Measurements from ENCODE around the gene SPECC1. TPM values are rescaled to one million over a fixed set of nuclear protein-coding genes. Genes with fewer than 3 reads are reported as not detected.

SPECC1 gene
- polyA plus RNA-seq, 1 of the 3 experiments (the other 2 are of a cell fraction) = 11.2 TPM

DNA sequence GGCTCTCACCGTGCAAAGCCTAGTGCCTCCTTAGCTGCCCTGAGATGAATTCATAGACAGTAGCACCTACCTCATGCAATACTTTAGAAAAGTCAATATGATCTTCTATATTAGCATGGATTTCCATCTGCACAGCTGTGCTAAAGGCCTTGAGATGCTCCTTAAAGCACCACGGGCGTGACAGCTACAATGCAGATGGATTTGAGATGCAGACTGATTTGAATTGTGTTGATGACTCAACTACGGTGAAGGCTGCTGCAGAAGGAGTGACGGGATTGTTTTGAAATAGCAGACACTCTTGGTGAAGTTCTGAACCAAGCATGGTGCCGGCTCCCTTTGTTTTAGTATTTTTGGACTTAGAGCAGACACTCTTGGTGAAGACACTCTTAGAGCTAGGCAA, 88.2 kb downstream of the SPECC1 start:
- Histone ChIP-seq H3K4me1 (ENCODE audit: control insufficient read depth in 1 of 2, insufficient read depth in 2 of 2, low read depth in 1 of 2, low read length in 1 of 2) (peaks cover 0 to 10% of the 10 kb centered on the region in 2 experiments; a peak in 1 of 4 replicates), H3K4me2 (no peak overlapping the region), H3K36me3 (replicated peaks in 1 of 2; ENCODE audit: control insufficient read depth in 1 of 2, insufficient read depth in 2 of 2, low read length in 1 of 2) (no peaks in the 10 kb centered on the region), H4K20me1 (ENCODE audit: insufficient read depth) (no peaks in the 10 kb centered on the region), H3K27me3 (ENCODE audit: insufficient read depth) (no peaks in the 10 kb centered on the region), H3F3A (replicated peaks; ENCODE audit: insufficient read depth) (peaks cover 4% of the 10 kb centered on the region), H3K9ac (no peak overlapping the region), H3K9me3 (no peaks in the 10 kb centered on the region), H3K4me3 (ENCODE audit: low read depth in 2 of 2, low read length in 1 of 2) (no peak overlapping the region), H3K27ac (ENCODE audit: low read depth in 2 of 2, low read length in 1 of 2) (no peak overlapping the region), H3K79me2 (ENCODE audit: insufficient read depth) (no peaks in the 10 kb centered on the region), H3K9me2 (no peaks in the 10 kb centered on the region), H2AFZ (ENCODE audit: low read depth) (no peak overlapping the region)
- POLR2A ChIA-PET = no interaction called here
- no peak for TF ChIP-seq SIN3A (IDR thresholded peaks at IDR 0.05; ENCODE audit: borderline replicate concordance, low read depth, low read length)
- TF ChIP-seq, protein P1, sequence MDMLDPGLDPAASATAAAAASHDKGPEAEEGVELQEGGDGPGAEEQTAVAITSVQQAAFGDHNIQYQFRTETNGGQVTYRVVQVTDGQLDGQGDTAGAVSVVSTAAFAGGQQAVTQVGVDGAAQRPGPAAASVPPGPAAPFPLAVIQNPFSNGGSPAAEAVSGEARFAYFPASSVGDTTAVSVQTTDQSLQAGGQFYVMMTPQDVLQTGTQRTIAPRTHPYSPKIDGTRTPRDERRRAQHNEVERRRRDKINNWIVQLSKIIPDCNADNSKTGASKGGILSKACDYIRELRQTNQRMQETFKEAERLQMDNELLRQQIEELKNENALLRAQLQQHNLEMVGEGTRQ (IDR thresholded peaks at IDR 0.05; ENCODE audit: borderline replicate concordance, low read depth, low read length) = no peak
- TF ChIP-seq RXRA (IDR thresholded peaks at IDR 0.05; ENCODE audit: borderline replicate concordance, low read depth) = no peak
- TF ChIP-seq, protein P2, sequence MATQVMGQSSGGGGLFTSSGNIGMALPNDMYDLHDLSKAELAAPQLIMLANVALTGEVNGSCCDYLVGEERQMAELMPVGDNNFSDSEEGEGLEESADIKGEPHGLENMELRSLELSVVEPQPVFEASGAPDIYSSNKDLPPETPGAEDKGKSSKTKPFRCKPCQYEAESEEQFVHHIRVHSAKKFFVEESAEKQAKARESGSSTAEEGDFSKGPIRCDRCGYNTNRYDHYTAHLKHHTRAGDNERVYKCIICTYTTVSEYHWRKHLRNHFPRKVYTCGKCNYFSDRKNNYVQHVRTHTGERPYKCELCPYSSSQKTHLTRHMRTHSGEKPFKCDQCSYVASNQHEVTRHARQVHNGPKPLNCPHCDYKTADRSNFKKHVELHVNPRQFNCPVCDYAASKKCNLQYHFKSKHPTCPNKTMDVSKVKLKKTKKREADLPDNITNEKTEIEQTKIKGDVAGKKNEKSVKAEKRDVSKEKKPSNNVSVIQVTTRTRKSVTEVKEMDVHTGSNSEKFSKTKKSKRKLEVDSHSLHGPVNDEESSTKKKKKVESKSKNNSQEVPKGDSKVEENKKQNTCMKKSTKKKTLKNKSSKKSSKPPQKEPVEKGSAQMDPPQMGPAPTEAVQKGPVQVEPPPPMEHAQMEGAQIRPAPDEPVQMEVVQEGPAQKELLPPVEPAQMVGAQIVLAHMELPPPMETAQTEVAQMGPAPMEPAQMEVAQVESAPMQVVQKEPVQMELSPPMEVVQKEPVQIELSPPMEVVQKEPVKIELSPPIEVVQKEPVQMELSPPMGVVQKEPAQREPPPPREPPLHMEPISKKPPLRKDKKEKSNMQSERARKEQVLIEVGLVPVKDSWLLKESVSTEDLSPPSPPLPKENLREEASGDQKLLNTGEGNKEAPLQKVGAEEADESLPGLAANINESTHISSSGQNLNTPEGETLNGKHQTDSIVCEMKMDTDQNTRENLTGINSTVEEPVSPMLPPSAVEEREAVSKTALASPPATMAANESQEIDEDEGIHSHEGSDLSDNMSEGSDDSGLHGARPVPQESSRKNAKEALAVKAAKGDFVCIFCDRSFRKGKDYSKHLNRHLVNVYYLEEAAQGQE (IDR thresholded peaks at IDR 0.05; ENCODE audit: low read depth, low read length) = no peak
- TF ChIP-seq MXI1 (IDR thresholded peaks at IDR 0.05; ENCODE audit: low read depth, low read length) = no peak
- no peak for TF ChIP-seq CHD2 (IDR thresholded peaks at IDR 0.05; ENCODE audit: low read length, partially characterized antibody)
- no peak for TF ChIP-seq TCF12 (IDR thresholded peaks at IDR 0.05)
- no peak for TF ChIP-seq ELF1 (IDR thresholded peaks at IDR 0.05)
- no peak for TF ChIP-seq NFIC (IDR thresholded peaks at IDR 0.05; ENCODE audit: borderline replicate concordance)
- TF ChIP-seq, protein P3, sequence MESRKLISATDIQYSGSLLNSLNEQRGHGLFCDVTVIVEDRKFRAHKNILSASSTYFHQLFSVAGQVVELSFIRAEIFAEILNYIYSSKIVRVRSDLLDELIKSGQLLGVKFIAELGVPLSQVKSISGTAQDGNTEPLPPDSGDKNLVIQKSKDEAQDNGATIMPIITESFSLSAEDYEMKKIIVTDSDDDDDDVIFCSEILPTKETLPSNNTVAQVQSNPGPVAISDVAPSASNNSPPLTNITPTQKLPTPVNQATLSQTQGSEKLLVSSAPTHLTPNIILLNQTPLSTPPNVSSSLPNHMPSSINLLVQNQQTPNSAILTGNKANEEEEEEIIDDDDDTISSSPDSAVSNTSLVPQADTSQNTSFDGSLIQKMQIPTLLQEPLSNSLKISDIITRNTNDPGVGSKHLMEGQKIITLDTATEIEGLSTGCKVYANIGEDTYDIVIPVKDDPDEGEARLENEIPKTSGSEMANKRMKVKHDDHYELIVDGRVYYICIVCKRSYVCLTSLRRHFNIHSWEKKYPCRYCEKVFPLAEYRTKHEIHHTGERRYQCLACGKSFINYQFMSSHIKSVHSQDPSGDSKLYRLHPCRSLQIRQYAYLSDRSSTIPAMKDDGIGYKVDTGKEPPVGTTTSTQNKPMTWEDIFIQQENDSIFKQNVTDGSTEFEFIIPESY (IDR thresholded peaks at IDR 0.05; ENCODE audit: borderline replicate concordance, low read depth) = no peak
- TF ChIP-seq RFX5 (IDR thresholded peaks at IDR 0.05; ENCODE audit: low read length) = no peak
- no peak for TF ChIP-seq NRF1 (IDR thresholded peaks at IDR 0.05; ENCODE audit: low read depth, low read length)
- TF ChIP-seq, protein P4, sequence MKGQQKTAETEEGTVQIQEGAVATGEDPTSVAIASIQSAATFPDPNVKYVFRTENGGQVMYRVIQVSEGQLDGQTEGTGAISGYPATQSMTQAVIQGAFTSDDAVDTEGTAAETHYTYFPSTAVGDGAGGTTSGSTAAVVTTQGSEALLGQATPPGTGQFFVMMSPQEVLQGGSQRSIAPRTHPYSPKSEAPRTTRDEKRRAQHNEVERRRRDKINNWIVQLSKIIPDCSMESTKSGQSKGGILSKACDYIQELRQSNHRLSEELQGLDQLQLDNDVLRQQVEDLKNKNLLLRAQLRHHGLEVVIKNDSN (IDR thresholded peaks at IDR 0.05; ENCODE audit: borderline replicate concordance, low read depth) = no peak
- no peak for TF ChIP-seq RCOR1 (IDR thresholded peaks at IDR 0.05; ENCODE audit: low read length)
- TF ChIP-seq, protein P5, sequence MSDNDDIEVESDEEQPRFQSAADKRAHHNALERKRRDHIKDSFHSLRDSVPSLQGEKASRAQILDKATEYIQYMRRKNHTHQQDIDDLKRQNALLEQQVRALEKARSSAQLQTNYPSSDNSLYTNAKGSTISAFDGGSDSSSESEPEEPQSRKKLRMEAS (IDR thresholded peaks at IDR 0.05; ENCODE audit: low read depth) = no peak
- no peak for TF ChIP-seq YY1 (IDR thresholded peaks at IDR 0.05; ENCODE audit: low read depth)
- TF ChIP-seq JUND (IDR thresholded peaks at IDR 0.05) = no peak
- CTCF ChIA-PET = interaction anchor here (1.2 to 3.7 kb wide), 4 partner anchors 20 to 129 kb away, joined by 4 to 24 read pairs (median 14); partner anchors contain the start of gene SPECC1
- no peak for DNase-seq
- 79% methylated on average over 6 of the region's 6 CpGs for WGBS (ENCODE audit: low lambda C conversion rate)
